Ascending aorta (tissue), 2 donors: ENCODE results near the gene NOS1AP. TPM values are rescaled to one million over a fixed set of nuclear protein-coding genes. Genes with fewer than 3 reads are reported as not detected.
"Not testable (repeated sequence)": the region's sequence is repeated elsewhere in the genome, so short reads cannot be mapped to it uniquely, and the experiment has no call there.

Experiments
- DNase-seq, 2 donors: peaks; one replicate each; pipeline ENCODE4 v3.0.0-alpha.2; 2019; ENCODE audit warnings: low spot score in 2 of 2
- H3K27ac ChIP-seq, 2 donors: fragments of 200-600 bp; sonication (generic); one replicate each; pipeline ENCODE4 v1.5.1; 2016 to 2017; ENCODE audit warnings: mild to moderate bottlenecking in 1 of 2
- H3K27me3 ChIP-seq: fragments of 200-600 bp; sonication (generic); one replicate; pipeline ENCODE4 v1.5.1; 2017
- H3K36me3 ChIP-seq, 2 donors: fragments of 200-600 bp; sonication (generic); one replicate each; pipeline ENCODE4 v1.5.1; 2016
- H3K4me1 ChIP-seq, 2 donors: fragments of 200-600 bp; sonication (generic); one replicate each; pipeline ENCODE4 v1.5.1; 2016 to 2017; ENCODE audit warnings: mild to moderate bottlenecking in 1 of 2
- H3K4me3 ChIP-seq, 2 donors: fragments of 200-600 bp; sonication (generic); one replicate each; pipeline ENCODE4 v1.5.1; 2016 to 2017; ENCODE audit warnings: mild to moderate bottlenecking in 1 of 2
- H3K9me3 ChIP-seq, 2 donors: fragments of 200-600 bp; sonication (generic); one replicate each; pipeline ENCODE4 v1.5.1; 2016
- intact Hi-C: fragments of 100-400 bp; cut with DNase I; formaldehyde crosslinking; loops from one replicate; pipeline ENCODE4 v1.15.1; 2023
- total RNA-seq: library from RNA; depleted of rRNA; stranded (reverse); fragments of >200 nt; gene quantifications from one replicate; pipeline ENCODE4 v1.1.0, GENCODE V29; 2016
- TF ChIP-seq, protein P1 (sequence below), 3 experiments: fragments of 200-600 bp in 2 of 3; fragments of 450-650 bp in 1 of 3; sonication (generic) in 2 of 3; IDR thresholded peaks; one replicate each; pipeline ENCODE4 v1.5.1; 2016 to 2019; ENCODE audit warnings: antibody characterized with exemption in 3 of 3, mild to moderate bottlenecking in 1 of 3, moderate library complexity in 1 of 3

NOS1AP gene
- total RNA-seq, 1 donor from 2014 or later = 5.0 TPM

DNA sequence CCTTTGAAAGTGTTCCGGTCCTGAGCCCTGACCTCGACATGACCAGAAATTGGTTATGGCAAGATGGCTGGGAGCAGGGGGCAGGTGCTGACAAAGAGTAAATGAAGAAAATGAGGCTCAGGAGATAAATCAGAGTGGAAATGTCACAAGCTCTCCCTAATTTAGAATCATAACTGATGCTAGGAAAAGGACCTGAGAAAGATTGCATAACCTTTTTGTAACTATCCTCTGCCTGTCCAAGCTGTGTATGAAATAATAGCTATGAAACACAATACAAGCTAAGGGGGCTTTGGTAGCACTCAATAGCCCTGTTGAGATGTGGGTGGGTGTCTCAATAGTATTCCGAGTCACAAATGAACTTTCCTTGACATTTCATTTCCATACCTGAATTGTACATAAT lies 12.9 kb upstream of the NOS1AP start:
- Histone ChIP-seq H3K9me3 (no peaks in the 10 kb centered on the region), H3K4me1 (no peaks in the 10 kb centered on the region), H3K36me3 (no peaks in the 10 kb centered on the region), H3K4me3 (no peak overlapping the region), H3K27ac (no peak overlapping the region), H3K27me3 (no peaks in the 10 kb centered on the region)
- DNase-seq = no peak
- intact Hi-C loops = loop anchor here (1.0 to 10.0 kb wide), 3 partner anchors 220 to 438 kb away; partner anchors contain the start of gene UHMK1
- TF ChIP-seq, protein P1, sequence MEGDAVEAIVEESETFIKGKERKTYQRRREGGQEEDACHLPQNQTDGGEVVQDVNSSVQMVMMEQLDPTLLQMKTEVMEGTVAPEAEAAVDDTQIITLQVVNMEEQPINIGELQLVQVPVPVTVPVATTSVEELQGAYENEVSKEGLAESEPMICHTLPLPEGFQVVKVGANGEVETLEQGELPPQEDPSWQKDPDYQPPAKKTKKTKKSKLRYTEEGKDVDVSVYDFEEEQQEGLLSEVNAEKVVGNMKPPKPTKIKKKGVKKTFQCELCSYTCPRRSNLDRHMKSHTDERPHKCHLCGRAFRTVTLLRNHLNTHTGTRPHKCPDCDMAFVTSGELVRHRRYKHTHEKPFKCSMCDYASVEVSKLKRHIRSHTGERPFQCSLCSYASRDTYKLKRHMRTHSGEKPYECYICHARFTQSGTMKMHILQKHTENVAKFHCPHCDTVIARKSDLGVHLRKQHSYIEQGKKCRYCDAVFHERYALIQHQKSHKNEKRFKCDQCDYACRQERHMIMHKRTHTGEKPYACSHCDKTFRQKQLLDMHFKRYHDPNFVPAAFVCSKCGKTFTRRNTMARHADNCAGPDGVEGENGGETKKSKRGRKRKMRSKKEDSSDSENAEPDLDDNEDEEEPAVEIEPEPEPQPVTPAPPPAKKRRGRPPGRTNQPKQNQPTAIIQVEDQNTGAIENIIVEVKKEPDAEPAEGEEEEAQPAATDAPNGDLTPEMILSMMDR (IDR thresholded peaks at IDR 0.05) = no peak

DNA sequence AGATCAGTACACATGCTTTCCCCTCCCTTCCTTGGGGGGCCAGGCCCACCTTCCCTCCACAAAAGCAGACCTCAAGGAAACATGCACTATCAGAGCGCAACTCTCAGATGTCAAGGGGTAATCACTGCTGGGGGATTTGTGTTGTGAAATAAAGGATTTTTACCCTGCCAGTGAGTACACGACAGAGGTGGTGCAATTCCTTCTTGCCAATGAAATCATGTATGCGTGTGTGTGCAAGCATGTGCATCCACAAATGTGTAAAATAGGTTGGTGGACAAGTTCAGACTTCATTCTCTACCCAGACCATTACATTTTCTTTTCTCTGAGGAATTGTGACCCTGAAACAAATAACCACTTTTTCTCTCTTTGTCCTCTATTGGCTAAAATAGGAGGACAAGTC lies 9.8 kb upstream of the NOS1AP start:
- no peaks in the 10 kb centered on the region for H3K27me3 ChIP-seq
- no peak for DNase-seq
- no peak overlapping the region for H3K27ac ChIP-seq
- TF ChIP-seq, protein P1 (IDR thresholded peaks at IDR 0.05) = no peak
- H3K9me3 ChIP-seq = no peaks in the 10 kb centered on the region
- H3K4me1 ChIP-seq = no peaks in the 10 kb centered on the region
- H3K4me3 ChIP-seq = no peak overlapping the region
- no peaks in the 10 kb centered on the region for H3K36me3 ChIP-seq
- intact Hi-C loops = loop anchor here (10.0 kb wide), 1 partner anchor 435 kb away; the partner anchor contains the start of gene UHMK1

DNA sequence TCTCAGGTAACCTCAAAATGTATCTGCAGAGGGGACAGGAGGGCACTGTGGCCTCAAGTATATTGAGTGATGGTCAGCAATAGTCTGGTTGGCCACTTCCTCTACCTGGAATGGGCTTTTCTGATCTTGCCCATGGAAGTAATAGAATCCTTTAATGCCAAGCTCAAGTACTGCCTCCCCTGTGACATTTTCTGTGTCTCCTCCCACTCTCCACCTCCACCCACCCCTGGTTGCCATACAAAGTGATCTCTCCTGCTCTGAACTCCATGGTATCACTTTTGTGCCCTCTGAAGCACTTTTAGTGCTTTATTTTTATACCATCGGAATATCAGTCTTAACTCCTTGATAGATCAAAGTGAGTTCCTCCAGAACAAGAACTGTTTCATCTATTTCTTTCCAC lies 9.2 kb upstream of the NOS1AP start:
- Histone ChIP-seq H3K9me3 (no peaks in the 10 kb centered on the region), H3K27ac (no peak overlapping the region), H3K4me1 (no peaks in the 10 kb centered on the region), H3K4me3 (no peak overlapping the region), H3K27me3 (no peaks in the 10 kb centered on the region), H3K36me3 (no peaks in the 10 kb centered on the region)
- no peak for DNase-seq
- TF ChIP-seq, protein P1 (IDR thresholded peaks at IDR 0.05) = no peak
- intact Hi-C loops = no loop called here

DNA sequence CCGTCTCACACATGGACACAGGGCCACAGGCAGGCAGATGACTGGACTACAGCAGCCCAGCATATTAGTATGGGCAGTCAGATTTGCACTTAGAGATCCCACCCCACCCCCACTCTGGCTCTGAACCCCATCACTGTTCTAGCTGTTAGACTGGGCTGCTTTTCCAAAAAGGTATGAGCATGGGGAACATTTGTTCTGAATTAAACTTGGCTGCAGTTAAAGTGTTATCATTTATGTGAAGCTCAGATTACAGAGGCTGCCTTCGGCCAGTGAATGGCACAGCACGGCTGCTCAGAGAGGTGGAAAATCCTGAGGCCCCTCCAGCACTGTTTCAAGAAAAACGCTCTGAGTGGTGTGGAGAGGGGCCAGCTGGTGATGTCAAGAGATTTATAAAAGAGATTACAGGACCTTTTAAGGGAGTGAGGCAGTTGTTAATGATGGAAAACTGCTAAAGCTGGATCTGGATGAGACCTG lies 6.9 kb upstream of the NOS1AP start:
- no peaks in the 10 kb centered on the region for H3K27me3 ChIP-seq
- intact Hi-C loops = no loop called here
- no peak overlapping the region for H3K4me3 ChIP-seq
- DNase-seq = no peak
- no peaks in the 10 kb centered on the region for H3K36me3 ChIP-seq
- H3K9me3 ChIP-seq = no peaks in the 10 kb centered on the region
- no peak overlapping the region for H3K27ac ChIP-seq
- TF ChIP-seq, protein P1 (IDR thresholded peaks at IDR 0.05) = no peak
- H3K4me1 ChIP-seq = no peaks in the 10 kb centered on the region

DNA sequence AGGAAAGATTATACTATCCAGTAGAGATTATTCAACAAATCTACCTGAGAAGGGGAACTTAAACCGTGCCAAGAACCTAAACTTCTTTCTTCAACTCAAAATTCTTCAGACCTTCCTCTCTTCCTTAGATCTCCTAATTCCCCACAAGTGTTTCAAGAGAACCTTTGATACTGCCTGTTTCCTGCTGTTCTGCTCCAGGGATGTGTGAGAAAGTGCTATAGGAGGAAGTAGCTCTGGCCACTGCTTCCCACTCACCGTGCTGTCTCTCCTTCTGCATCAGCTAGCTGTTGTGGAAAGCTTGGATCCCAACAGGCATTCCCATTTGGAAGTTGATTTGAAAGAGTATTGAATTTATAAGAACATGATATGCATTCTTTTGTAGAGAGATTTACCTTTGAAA lies 4.5 kb upstream of the NOS1AP start:
- intact Hi-C loops = no loop called here
- no peak for DNase-seq
- no peaks in the 10 kb centered on the region for H3K9me3 ChIP-seq
- peaks cover 0 to 1% of the 10 kb centered on the region in 2 donors for H3K4me1 ChIP-seq
- no peaks in the 10 kb centered on the region for H3K27me3 ChIP-seq
- H3K27ac ChIP-seq = no peak overlapping the region
- H3K4me3 ChIP-seq = no peak overlapping the region
- no peaks in the 10 kb centered on the region for H3K36me3 ChIP-seq
- TF ChIP-seq, protein P1 (IDR thresholded peaks at IDR 0.05) = no peak

DNA sequence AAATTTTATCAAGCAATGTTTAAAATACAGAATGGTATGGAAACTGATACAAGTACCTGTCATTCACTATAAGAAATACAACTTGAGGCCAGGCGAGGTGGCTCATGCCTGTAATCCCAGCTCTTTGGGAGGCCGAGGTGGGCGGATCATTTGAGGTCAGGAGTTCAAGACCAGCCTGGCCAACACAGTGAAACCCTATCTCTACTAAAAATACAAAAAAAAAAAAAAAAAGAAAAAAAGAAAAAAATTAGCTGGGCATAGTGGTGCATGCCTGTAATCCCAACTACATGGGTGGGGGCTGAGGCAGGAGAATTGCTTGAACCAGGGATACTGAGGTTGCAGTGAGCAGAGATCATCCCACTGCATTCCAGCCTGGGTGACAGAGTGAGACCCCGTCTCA lies 2.7 kb upstream of the NOS1AP start:
- H3K9me3 ChIP-seq, intact Hi-C loops, DNase-seq, H3K27ac ChIP-seq, H3K4me1 ChIP-seq, H3K36me3 ChIP-seq, H3K27me3 ChIP-seq, H3K4me3 ChIP-seq: not testable (repeated sequence)
